Posterior cingulate gyrus (tissue), 11 donors: Measurements from ENCODE around the gene EIF4E3.
A peak's percentile ranks its signal among the peaks of the same experiment; 100 is the strongest.

ENCODE experiments used
- DNase-seq, 10 donors: peaks; one replicate each; pipeline versions ENCODE4 v3.0.0 to v3.0.0-alpha.2; 2020 to 2021; ENCODE audit warnings: mixed read lengths in 3 of 10
- intact Hi-C: fragments of 100-400 bp; cut with DNase I; formaldehyde crosslinking; loops from one replicate; pipeline ENCODE4 v1.15.1; 2023

Gene EIF4E3

DNA sequence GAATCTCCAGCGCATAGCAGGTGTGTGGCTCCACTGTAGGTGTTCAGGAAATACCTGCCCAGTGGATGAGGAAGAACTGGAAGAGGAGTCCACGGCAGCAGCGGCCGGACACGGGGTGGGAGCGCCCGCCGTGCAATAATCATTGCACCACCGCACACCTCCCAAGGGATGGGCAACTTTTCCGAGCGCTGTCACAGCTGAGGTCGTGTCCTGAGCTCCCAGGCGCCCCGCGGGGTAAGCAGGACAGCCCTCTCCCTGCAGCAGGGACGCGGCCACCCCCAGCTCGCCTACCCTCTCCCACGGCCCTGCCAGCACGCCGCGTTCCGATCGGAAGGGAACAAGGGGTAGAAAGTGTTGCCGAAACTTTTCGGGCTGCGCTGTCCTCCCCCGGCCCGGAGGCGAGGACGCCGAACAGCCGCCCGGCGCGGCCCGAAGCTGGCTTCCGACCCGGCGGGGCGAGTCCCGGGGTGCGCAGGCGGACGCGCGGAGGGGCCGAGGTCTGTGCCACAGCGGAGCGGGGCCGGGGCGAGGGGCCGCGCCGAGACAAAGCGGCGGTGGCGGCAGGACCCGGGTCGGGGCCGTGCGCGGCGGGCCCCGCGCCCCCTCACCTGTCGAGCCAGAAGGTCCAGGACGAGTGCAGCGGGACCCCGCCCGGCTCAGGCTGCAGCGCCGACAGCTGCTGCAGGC, 475 bp downstream of the EIF4E3 start:
- intact Hi-C loops = loop anchor here (5.0 to 10.0 kb wide), 2 partner anchors 133 to 1360 kb away; no protein-coding TSS in a partner anchor

DNA sequence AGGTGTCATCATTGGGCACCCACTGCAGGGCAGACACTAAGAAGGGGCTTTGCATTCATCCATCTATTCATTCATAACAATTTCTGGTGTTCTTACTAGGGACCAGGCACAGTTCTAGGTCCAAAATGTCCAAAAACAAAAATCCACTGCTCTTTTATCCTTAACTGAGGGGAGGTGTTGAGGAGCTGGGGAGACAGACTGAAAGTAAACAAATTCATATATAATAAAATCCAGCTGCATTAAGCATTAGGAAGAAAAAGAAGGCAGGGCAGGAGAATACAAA, 1.1 kb downstream of the EIF4E3 start:
- intact Hi-C loops = loop anchor here (5.0 to 10.0 kb wide), 2 partner anchors 133 to 1361 kb away; no protein-coding TSS in a partner anchor
- no peak for DNase-seq

More for the DNA sequence above, 475 bp downstream of the EIF4E3 start:
- DNase-seq = peak in 7 of 10 donors; percentile 15 to 88 (median 44)

GRCh38 chr3:71723452-71724170, 1.6 kb downstream of the EIF4E3 start:
- no peak for DNase-seq
- intact Hi-C loops = loop anchor here (5.0 to 10.0 kb wide), 2 partner anchors 134 to 1361 kb away; no protein-coding TSS in a partner anchor

- no peak for DNase-seq
- intact Hi-C loops = loop anchor here (5.0 to 10.0 kb wide), 2 partner anchors 135 to 1362 kb away; no protein-coding TSS in a partner anchor
Observed at GRCh38 chr3:71722693-71723092, 2.5 kb downstream of the EIF4E3 start.

DNA sequence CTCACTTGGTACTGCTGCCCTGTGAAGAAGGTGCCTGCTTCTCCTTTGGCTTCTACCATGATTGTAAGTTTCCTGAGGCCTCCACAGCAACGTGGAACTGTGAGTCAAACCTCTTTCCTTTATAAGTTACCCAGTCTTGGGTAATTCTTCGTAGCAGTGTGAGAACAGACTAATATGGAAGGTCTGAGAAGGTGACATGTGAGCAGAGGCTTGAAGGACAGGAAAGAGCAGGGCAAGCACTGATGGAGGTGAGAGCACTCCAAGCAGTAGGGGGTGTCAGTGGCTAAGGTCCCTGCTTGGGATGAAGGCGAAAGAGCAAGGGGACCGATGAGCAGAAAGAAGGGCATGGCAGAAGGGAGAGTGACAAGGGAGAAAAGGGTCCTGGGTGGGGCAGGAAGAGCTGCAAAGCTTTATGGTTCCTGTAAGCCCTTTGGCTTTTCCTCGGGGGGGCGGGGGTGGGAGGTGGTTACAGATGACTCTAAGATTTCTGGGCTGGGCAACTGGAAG, 3.5 kb downstream of the EIF4E3 start:
- DNase-seq = no peak
- intact Hi-C loops = loop anchor here (5.0 to 10.0 kb wide), 2 partner anchors 136 to 1363 kb away; no protein-coding TSS in a partner anchor

- intact Hi-C loops = loop anchor here (5.0 to 10.0 kb wide), 2 partner anchors 136 to 1364 kb away; no protein-coding TSS in a partner anchor
Observed at GRCh38 chr3:71721002-71721401, 4.2 kb downstream of the EIF4E3 start.

DNA sequence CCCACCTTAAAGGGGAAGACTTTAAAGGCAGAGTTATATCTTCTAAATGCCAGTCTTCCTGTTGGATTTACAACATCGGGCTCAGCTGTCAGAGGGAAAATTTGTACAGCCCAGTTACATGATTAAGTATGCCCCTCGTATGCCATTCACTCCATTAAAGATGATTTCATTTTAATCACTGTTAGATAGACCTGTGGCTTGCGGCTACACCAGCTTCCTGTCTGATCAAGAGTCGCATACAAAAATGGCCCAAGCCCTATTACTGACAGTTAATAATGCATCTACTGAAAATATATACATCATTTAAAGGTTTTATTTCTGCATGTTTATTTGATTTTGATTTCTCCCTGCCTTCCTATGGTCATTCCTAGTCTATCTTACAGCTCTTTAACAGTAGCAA, 7.1 kb downstream of the EIF4E3 start:
- intact Hi-C loops = no loop called here
- no peak for DNase-seq

More at GRCh38 chr3:71721002-71721401, 4.2 kb downstream of the EIF4E3 start:
- no peak for DNase-seq

DNA sequence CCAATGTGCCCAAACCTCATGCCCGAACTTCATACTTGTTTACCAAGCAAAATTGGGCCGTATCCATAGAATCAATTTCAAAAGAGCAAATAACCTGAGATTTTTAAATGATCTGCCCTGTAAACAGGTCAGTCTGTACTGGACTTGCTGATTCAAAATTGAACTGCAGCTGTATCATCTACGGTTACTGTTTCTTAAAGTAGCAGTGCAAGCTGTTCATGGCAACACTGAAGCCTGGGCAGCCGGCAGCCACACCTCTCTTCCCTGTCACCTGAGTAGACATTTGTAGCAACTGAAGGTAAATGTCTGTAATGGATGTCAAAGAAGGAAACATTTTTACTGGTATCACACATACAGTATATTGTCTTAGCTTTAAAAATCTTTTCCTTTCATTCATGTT, 10.6 kb downstream of the EIF4E3 start:
- DNase-seq = no peak
- intact Hi-C loops = loop anchor here (5.0 kb wide), 1 partner anchor 243 kb away; no protein-coding TSS in a partner anchor

- DNase-seq = no peak
- intact Hi-C loops = loop anchor here (5.0 kb wide), 1 partner anchor 244 kb away; no protein-coding TSS in a partner anchor
Observed at GRCh38 chr3:71713041-71713440, 12.2 kb downstream of the EIF4E3 start.

DNA sequence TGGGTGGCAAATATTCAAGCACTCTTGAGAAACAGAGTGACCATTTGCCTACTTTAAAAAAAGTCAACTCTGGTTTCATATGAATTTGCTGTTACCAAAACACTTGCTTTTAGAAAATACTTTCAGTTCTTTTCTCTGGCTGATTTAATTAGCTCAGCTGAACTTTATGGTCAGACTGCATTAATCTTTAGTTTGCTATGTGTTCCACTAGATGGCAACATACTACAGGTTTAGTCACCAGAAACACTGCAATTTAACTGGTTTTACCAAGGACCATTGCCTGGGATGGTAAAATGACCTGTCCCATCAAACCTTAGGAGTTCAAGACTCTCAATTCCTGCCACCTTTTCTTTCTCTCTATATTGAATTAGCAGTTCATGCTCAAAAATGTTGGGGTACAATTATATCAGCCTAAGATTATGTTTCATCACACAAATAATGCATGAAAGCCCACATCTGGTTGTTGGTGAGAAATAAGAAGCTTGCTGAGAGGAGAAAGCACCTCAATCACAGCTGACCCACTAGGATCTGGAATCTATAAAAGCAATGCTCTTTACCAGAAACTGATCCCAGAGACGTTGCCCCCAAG, 14.2 kb downstream of the EIF4E3 start:
- intact Hi-C loops = loop anchor here (2.0 to 5.0 kb wide), 2 partner anchors 246 to 1112 kb away; no protein-coding TSS in a partner anchor
- no peak for DNase-seq

DNA sequence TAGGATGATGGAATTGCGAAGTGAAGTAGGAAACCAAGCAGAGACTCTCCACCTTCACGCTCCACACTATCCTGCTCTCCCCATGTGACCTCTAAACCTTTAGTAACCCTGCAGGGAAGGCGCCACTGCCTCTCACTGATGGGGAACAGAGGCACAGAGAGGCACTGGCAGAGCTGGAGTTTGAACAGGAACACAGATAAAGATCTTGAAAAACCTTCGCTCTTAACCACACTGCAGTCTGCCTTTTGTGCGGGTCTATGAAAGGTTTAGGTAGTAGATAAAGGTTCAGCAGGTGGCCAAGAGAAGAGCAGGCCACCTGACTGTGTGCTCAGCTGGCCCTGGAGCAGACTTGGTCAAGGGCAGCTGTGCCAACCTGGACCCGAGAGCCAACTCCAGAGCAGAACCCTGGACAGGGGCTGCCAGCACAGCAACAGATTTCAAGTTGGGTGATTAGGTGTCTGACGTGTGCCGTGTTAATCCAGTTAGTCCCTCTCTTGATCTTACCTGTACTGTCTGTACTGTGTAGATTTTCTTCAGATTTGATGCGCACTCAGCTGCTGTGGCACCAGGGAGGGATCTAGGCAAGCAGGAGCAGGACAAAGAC, 15.2 kb downstream of the EIF4E3 start:
- DNase-seq = no peak
- intact Hi-C loops = loop anchor here (2.0 to 5.0 kb wide), 2 partner anchors 247 to 1113 kb away; no protein-coding TSS in a partner anchor

GRCh38 chr3:71708476-71709105, 16.6 kb downstream of the EIF4E3 start:
- DNase-seq = peak in 7 of 10 donors; percentile 19 to 91 (median 45)
- intact Hi-C loops = no loop called here

DNA sequence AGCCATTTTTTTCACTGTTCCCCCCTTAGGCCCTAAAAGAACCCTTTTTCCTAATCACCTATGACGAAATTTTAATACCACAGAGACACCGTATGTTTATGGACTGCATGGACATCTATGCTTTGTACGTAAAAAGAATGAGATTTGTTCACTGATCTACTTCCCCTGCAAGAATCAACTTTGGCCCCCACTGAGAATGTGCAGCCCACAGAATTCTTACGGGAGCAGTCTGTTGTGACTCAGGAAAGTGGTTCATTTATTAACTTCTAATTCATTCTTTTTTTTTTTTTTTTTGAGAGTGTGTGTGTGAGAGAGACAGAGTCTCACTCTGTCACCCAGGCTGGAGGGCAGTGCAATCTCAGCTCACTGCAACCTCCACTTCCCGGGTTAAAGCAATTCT, 17.6 kb downstream of the EIF4E3 start:
- intact Hi-C loops = no loop called here
- no peak for DNase-seq

GRCh38 chr3:71705681-71706080, 19.5 kb downstream of the EIF4E3 start:
- no peak for DNase-seq
- intact Hi-C loops = no loop called here

- DNase-seq = no peak
- intact Hi-C loops = no loop called here
Observed at GRCh38 chr3:71704915-71705314, 20.3 kb downstream of the EIF4E3 start.

- intact Hi-C loops = no loop called here
- DNase-seq = no peak
Observed at GRCh38 chr3:71703797-71704196, 21.4 kb downstream of the EIF4E3 start.

GRCh38 chr3:71702131-71703024, 22.8 kb downstream of the EIF4E3 start:
- intact Hi-C loops = no loop called here
- no peak for DNase-seq

DNA sequence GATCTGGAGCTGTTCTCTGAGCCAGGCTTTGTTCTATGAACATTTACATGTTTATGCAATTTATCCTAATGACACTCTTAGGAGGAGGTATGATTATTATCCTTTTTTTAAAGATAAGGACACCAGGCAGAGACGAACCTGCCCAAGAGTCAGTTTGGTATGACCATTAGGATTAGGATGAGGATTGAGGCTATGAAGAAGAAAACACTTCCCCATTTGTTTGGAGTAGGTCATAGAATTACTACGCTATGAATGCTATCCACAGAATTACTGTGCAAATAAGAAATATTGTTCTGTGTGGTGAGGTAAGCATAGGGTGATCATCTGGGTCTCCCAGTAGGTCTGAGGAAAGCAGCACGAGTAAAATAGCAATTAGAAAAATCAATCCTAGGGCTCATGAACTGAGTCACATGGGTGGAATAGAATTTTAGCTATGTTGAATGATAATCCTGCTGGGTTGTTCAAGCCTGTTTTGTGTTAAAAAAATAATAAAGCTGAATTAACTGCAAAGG, 23.9 kb downstream of the EIF4E3 start:
- intact Hi-C loops = no loop called here
- no peak for DNase-seq
